ENCODE data around the gene CDC34. TPM values are rescaled to one million over a fixed set of nuclear protein-coding genes. Genes with fewer than 3 reads are reported as not detected.

The CDC34 gene
- total and polyA plus RNA-seq, 7 experiments from 2014 or later, result 20.4 to 47.3 (median 41.4) TPM

DNA sequence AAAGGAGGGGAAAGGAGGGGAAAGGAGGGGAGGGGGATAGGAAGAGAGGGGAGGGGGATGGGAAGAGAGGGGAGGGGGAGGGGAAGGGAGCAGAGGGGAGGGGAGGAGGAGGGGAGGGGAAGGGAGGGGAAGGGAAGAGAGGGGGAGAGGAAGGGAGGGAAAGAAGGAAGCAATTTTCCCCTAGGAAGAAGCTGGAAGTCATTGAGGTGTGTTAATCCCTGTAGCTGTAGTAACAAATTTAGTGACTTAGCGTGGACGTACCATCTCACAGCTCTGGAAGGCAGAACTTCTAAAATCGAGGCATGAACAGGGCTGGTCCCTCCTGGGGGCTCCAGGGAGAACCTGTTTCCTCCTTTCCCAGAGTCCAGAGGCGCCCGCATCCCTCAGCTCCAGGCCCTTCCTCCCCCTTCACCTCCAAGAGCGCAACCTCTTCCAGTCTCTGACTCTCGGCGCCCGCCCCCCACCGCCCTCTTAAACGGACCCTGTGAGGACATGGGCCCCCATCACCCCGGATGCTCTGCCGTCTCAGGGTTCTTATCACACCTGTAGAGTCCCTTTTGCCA is 5.6 kb upstream of the CDC34 start:
- H3K36me3 ChIP-seq (ENCODE audit: control insufficient read depth in 2 of 3, insufficient read depth in 3 of 3, low read length in 3 of 3), result no peaks in the 10 kb centered on the region
- no peaks in the 10 kb centered on the region for H3K9me3 ChIP-seq (ENCODE audit: control insufficient read depth in 2 of 3, low read length in 3 of 3)
- DNase-seq (no peak), ATAC-seq (no peak)
- H3K27ac ChIP-seq (ENCODE audit: low read depth, low read length), result no peak overlapping the region
- no peaks in the 10 kb centered on the region for H3K4me1 ChIP-seq (ENCODE audit: control insufficient read depth in 2 of 2, insufficient read depth in 2 of 2, low read length in 2 of 2)
- Mint-ChIP-seq H3K27me3 (peaks cover 0 to 8% (median 0%) of the 10 kb centered on the region in 5 donors), H3K4me3 (no peak overlapping the region), H3K9me3 (peaks cover 0 to 4% (median 0%) of the 10 kb centered on the region in 11 donors), H3K27ac (peak overlapping the region in 1 of 9 donors; percentile 26), H3K36me3 (no peaks in the 10 kb centered on the region), H3K4me1 (peaks cover 0 to 21% (median 9%) of the 10 kb centered on the region in 7 donors)
- no peaks in the 10 kb centered on the region for H3K27me3 ChIP-seq (ENCODE audit: control insufficient read depth in 2 of 2, insufficient read depth in 2 of 2, low read length in 2 of 2)
- intact Hi-C loops (cut with micrococcal nuclease), result no loop called here
- CTCF ChIA-PET, result interaction anchor here (0.6 to 0.8 kb wide), 2 partner anchors 9 to 15 kb away, joined by 3 to 5 read pairs; no protein-coding TSS in a partner anchor
- POLR2A ChIA-PET, result interaction anchor here (0.6 kb wide), 1 partner anchor 235 kb away, joined by 3 read pairs; no protein-coding TSS in a partner anchor
- no peak overlapping the region for H3K4me3 ChIP-seq (ENCODE audit: low read length)

DNA sequence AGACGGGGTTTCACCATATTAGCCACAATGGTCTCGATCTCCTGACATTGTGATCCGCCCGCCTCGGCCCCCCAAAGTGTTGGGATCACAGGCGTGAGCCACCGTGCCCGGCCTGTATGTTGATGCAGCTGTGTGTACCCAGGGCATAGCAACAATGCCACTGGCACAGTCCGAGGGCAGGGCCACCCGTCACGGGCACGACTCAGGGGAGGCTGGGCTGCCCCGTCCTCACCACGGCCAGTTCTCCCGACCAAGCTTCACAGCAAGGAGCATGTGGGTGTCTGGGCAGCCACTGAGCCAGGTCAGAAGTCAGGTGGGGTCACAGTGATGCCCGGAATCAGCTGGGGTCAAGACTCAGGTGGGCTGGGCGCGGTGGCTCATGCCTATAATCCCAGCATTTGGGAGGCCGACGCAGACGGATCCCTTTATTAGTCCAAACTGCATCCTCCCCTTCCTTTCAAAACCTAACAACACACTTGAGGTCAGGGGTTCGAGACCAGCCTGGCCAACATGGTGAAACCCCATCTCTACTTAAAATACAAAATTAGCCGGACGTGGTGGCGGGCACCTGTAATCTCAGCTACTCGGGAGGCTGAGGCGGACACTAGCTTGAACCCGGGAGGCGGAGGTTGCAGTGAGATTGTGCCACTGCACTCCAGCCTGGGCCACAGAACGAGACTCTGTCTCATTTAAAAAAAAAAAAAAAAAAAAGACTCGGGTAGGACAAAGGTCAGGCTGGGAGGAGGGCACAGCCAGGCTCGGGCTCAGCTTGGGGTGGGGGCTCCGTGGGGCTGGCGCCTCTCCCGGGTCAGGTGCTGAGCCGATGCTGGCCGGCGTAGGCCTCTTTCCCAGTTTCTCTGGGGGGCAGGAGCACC is 1.2 kb upstream of the CDC34 start:
- CTCF ChIA-PET, result interaction anchor here (0.6 to 3.7 kb wide), 4 partner anchors 9 to 95 kb away, joined by 3 to 28 read pairs (median 6); no protein-coding TSS in a partner anchor
- peaks cover 8 to 9% of the 10 kb centered on the region in 2 donors for H3K4me1 ChIP-seq (ENCODE audit: control insufficient read depth in 2 of 2, insufficient read depth in 2 of 2, low read length in 2 of 2)
- ATAC-seq (no peak), DNase-seq (peak in 1 of 9 donors; percentile 18)
- Mint-ChIP-seq H3K4me1 (peaks cover 8 to 30% (median 19%) of the 10 kb centered on the region in 7 donors), H3K27ac (peak overlapping the region in 8 of 9 donors; percentile 19 to 87 (median 80)), H3K9me3 (peaks cover 0 to 2% (median 0%) of the 10 kb centered on the region in 11 donors), H3K36me3 (no peaks in the 10 kb centered on the region), H3K4me3 (peak overlapping the region; percentile 64 to 93 (median 82)), H3K27me3 (peaks cover 0 to 7% (median 0%) of the 10 kb centered on the region in 5 donors)
- H3K27ac ChIP-seq (ENCODE audit: low read depth, low read length), result peak overlapping the region; percentile 90
- H3K36me3 ChIP-seq (ENCODE audit: control insufficient read depth in 2 of 3, insufficient read depth in 3 of 3, low read length in 3 of 3), result peaks cover 0 to 11% (median 0%) of the 10 kb centered on the region in 3 experiments
- no peaks in the 10 kb centered on the region for H3K9me3 ChIP-seq (ENCODE audit: control insufficient read depth in 2 of 3, low read length in 3 of 3)
- H3K27me3 ChIP-seq (ENCODE audit: control insufficient read depth in 2 of 2, insufficient read depth in 2 of 2, low read length in 2 of 2), result no peaks in the 10 kb centered on the region
- POLR2A ChIA-PET, result interaction anchor here (0.7 to 6.3 kb wide), 7 partner anchors 9 to 489 kb away, joined by 3 to 70 read pairs (median 11); partner anchors contain the start of gene TPGS1
- intact Hi-C loops (cut with micrococcal nuclease), result loop anchor here (1.0 kb wide), 9 partner anchors 11 to 150 kb away; partner anchors contain the start of genes BSG (in 2 of the 2), FGF22 (in 1 of the 2), POLRMT (in 1 of the 2) and RNF126 (in 1 of the 2)
- peak overlapping the region; percentile 72 for H3K4me3 ChIP-seq (ENCODE audit: low read length)

DNA sequence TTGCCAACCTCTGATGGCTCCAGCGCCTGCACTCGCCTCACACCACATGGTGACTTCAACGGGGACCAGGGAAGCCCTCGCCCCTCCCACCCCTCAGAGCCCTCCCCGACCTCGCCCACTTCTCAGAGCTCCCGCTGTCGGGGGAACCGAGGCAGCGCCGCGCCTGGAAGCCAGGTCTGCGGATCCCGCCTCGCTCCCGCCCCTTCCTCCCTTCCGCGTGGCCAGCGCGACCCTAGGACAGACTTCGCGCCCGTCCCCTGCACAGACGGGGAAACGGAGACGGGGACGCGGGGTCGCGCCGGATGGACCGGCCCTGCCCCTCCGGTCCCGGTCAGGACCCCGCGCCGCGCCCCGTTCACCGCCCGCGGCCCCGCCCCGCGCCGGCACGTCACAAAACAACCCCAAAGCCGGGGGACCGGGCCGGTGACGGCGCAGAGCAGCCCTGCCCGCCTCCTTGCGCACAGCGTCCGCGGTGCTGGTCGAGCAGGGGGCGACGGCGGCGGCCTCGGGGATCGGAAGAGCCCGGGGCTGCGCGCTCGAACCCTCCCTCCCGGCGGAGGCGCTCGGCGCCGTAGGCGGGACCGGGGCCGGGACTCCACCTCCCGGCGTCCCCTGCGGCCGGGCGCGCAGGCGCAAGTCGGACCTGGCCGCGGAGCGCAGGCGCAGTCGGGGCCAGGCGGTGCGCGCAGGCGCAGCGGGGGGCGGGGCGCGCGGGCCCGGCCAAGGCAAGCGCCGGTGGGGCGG is 379 bp upstream of the CDC34 start:
- peaks cover 0 to 4% (median 0%) of the 10 kb centered on the region in 5 donors for H3K27me3 Mint-ChIP-seq
- peak overlapping the region; percentile 64 to 93 (median 82) for H3K4me3 Mint-ChIP-seq
- ChIA-PET CTCF (interaction anchor here (1.7 to 3.7 kb wide), 4 partner anchors 10 to 25 kb away, joined by 8 to 28 read pairs (median 12); no protein-coding TSS in a partner anchor), POLR2A (interaction anchor here (0.7 to 6.3 kb wide), 11 partner anchors 10 to 489 kb away, joined by 3 to 70 read pairs (median 5); partner anchors contain the start of genes POLRMT, RNF126 and TPGS1)
- Histone ChIP-seq H3K4me3 (ENCODE audit: low read length) (peak overlapping the region; percentile 72), H3K4me1 (ENCODE audit: control insufficient read depth in 2 of 2, insufficient read depth in 2 of 2, low read length in 2 of 2) (peaks cover 8 to 9% of the 10 kb centered on the region in 2 donors), H3K9me3 (ENCODE audit: control insufficient read depth in 2 of 3, low read length in 3 of 3) (no peaks in the 10 kb centered on the region), H3K27ac (ENCODE audit: low read depth, low read length) (peak overlapping the region; percentile 90), H3K27me3 (ENCODE audit: control insufficient read depth in 2 of 2, insufficient read depth in 2 of 2, low read length in 2 of 2) (no peaks in the 10 kb centered on the region), H3K36me3 (ENCODE audit: control insufficient read depth in 2 of 3, insufficient read depth in 3 of 3, low read length in 3 of 3) (peaks cover 0 to 19% (median 0%) of the 10 kb centered on the region in 3 experiments)
- no peaks in the 10 kb centered on the region for H3K9me3 Mint-ChIP-seq
- DNase-seq, result peak; percentile 79 to 100 (median 94)
- ATAC-seq, result peak; percentile 87
- H3K4me1 Mint-ChIP-seq, result peaks cover 8 to 32% (median 16%) of the 10 kb centered on the region in 7 donors
- H3K36me3 Mint-ChIP-seq, result no peaks in the 10 kb centered on the region
- peak overlapping the region in 8 of 9 donors; percentile 19 to 87 (median 80) for H3K27ac Mint-ChIP-seq
- intact Hi-C loops (cut with micrococcal nuclease), result loop anchor here (1.0 kb wide), 9 partner anchors 12 to 149 kb away; partner anchors contain the start of genes BSG (in 2 of the 2), FGF22 (in 1 of the 2), POLRMT (in 1 of the 2) and RNF126 (in 1 of the 2)

DNA sequence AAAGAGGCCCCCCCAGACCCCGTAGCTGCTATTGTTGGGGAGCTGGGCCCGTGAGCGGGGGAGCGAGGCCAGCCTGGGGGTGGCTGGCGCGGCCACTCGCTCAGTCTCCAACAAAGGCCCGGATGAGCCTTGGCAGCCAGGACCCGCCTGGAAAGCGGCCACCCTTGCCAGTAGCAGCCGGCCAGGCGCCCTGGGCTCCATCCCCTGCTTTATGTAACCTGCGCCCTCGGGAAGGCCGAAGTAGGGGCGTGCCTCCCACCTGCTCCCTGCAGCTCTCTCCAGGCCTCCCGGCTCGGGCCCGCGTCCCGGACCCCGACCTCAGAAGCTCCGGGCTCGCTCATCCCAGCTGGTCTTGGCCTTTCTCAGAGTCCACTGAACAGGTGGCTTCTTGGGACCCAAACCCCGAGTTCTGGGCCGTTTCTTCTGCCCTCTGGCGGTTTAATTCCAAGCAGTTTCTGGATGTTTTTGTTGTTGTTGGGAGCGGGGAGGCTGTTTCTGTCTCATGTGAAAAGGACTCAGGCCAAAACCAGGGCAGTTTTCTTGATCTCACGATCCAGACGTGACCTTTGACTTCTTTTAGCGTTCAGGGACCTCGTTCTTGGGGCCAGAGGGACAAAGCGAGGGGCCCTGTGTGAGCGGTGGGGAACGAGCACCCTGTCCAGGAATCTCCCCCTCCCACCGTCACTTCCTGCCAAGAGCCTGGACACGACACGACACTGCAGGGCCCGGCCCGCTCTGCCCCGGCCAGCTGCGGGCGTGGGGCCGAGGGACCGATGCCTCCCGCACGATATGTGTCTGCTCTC is 1.2 kb downstream of the CDC34 start:
- DNase-seq, result peak in 8 of 9 donors; percentile 33 to 60 (median 50)
- POLR2A ChIA-PET, result interaction anchor here (0.6 to 6.3 kb wide), 11 partner anchors 10 to 130 kb away, joined by 3 to 70 read pairs (median 3); partner anchors contain the start of genes POLRMT and RNF126

DNA sequence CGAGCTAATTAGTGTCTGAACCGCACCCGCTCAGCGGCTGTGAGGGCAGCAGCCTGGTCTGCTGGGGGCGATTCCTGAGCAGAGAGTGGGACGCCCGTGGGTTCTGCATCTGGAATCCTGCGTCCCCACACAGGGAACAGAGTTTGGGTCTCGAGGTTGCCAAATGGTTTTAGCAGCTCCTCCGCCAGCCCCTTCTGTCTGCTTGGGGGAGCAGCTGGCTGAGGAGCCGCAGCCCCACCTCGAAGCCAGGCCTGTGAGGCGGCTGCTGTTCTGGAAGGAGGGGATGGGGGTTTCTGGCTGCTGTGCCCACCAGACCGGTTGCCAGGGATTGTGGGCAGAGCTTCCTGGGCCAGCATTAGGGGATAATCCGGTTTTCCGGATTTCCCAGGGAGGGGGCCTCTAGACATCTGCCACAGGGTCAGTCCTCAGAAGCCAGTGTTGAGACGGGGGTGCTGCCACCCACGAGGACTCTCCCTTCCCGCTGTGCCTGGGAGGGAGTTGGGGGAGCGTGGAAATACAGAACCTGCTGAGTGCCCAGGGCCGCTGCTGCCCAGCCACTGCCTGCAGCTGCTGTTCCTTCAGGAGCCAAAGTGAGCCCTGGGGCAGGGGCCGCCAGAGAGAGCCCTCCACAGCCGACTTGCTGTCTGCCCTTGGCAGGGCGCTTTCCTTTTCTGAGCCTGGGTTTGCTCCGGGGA is 2.0 kb downstream of the CDC34 start:
- H3K4me3 ChIP-seq (ENCODE audit: low read length), result peak overlapping the region; percentile 67
- Mint-ChIP-seq H3K4me3 (peak overlapping the region; percentile 52 to 96 (median 90)), H3K36me3 (peaks cover 0 to 7% (median 4%) of the 10 kb centered on the region in 5 donors), H3K4me1 (peaks cover 8 to 32% (median 16%) of the 10 kb centered on the region in 7 donors), H3K27ac (peak overlapping the region in 7 of 9 donors; percentile 10 to 94 (median 77)), H3K27me3 (no peaks in the 10 kb centered on the region), H3K9me3 (no peaks in the 10 kb centered on the region)
- peaks cover 0 to 39% (median 5%) of the 10 kb centered on the region in 3 experiments for H3K36me3 ChIP-seq (ENCODE audit: control insufficient read depth in 2 of 3, insufficient read depth in 3 of 3, low read length in 3 of 3)
- no peaks in the 10 kb centered on the region for H3K9me3 ChIP-seq (ENCODE audit: control insufficient read depth in 2 of 3, low read length in 3 of 3)
- DNase-seq (no peak), ATAC-seq (no peak)
- peaks cover 8 to 9% of the 10 kb centered on the region in 2 donors for H3K4me1 ChIP-seq (ENCODE audit: control insufficient read depth in 2 of 2, insufficient read depth in 2 of 2, low read length in 2 of 2)
- H3K27me3 ChIP-seq (ENCODE audit: control insufficient read depth in 2 of 2, insufficient read depth in 2 of 2, low read length in 2 of 2), result no peaks in the 10 kb centered on the region
- H3K27ac ChIP-seq (ENCODE audit: low read depth, low read length), result peak overlapping the region; percentile 81
- intact Hi-C loops (cut with micrococcal nuclease), result no loop called here
- CTCF ChIA-PET, result interaction anchor here (0.6 to 3.7 kb wide), 6 partner anchors 9 to 239 kb away, joined by 3 to 28 read pairs (median 4); no protein-coding TSS in a partner anchor
- POLR2A ChIA-PET, result interaction anchor here (0.6 to 6.3 kb wide), 5 partner anchors 14 to 127 kb away, joined by 3 to 70 read pairs (median 3); no protein-coding TSS in a partner anchor

More for the DNA sequence above, 1.2 kb downstream of the CDC34 start:
- CTCF ChIA-PET, result interaction anchor here (0.6 to 3.7 kb wide), 7 partner anchors 10 to 238 kb away, joined by 3 to 28 read pairs (median 5); no protein-coding TSS in a partner anchor
- Mint-ChIP-seq H3K4me3 (peak overlapping the region; percentile 88 to 96 (median 92)), H3K36me3 (no peaks in the 10 kb centered on the region), H3K9me3 (no peaks in the 10 kb centered on the region), H3K27me3 (no peaks in the 10 kb centered on the region), H3K27ac (peak overlapping the region; percentile 58 to 96 (median 92)), H3K4me1 (peaks cover 8 to 32% (median 16%) of the 10 kb centered on the region in 7 donors)
- intact Hi-C loops (cut with micrococcal nuclease), result loop anchor here in 1 of 2 donors (1.0 kb wide), 1 partner anchor 11 kb away; no protein-coding TSS in a partner anchor
- H3K36me3 ChIP-seq (ENCODE audit: control insufficient read depth in 2 of 3, insufficient read depth in 3 of 3, low read length in 3 of 3), result peaks cover 0 to 32% (median 0%) of the 10 kb centered on the region in 3 experiments
- H3K9me3 ChIP-seq (ENCODE audit: control insufficient read depth in 2 of 3, low read length in 3 of 3), result no peaks in the 10 kb centered on the region
- peak; percentile 20 for ATAC-seq
- H3K4me3 ChIP-seq (ENCODE audit: low read length), result peak overlapping the region; percentile 67
- peak overlapping the region; percentile 81 for H3K27ac ChIP-seq (ENCODE audit: low read depth, low read length)
- H3K27me3 ChIP-seq (ENCODE audit: control insufficient read depth in 2 of 2, insufficient read depth in 2 of 2, low read length in 2 of 2), result no peaks in the 10 kb centered on the region
- H3K4me1 ChIP-seq (ENCODE audit: control insufficient read depth in 2 of 2, insufficient read depth in 2 of 2, low read length in 2 of 2), result peaks cover 8 to 9% of the 10 kb centered on the region in 2 donors
